ENCODE measurements around the gene SH3GLB1.

DNA sequence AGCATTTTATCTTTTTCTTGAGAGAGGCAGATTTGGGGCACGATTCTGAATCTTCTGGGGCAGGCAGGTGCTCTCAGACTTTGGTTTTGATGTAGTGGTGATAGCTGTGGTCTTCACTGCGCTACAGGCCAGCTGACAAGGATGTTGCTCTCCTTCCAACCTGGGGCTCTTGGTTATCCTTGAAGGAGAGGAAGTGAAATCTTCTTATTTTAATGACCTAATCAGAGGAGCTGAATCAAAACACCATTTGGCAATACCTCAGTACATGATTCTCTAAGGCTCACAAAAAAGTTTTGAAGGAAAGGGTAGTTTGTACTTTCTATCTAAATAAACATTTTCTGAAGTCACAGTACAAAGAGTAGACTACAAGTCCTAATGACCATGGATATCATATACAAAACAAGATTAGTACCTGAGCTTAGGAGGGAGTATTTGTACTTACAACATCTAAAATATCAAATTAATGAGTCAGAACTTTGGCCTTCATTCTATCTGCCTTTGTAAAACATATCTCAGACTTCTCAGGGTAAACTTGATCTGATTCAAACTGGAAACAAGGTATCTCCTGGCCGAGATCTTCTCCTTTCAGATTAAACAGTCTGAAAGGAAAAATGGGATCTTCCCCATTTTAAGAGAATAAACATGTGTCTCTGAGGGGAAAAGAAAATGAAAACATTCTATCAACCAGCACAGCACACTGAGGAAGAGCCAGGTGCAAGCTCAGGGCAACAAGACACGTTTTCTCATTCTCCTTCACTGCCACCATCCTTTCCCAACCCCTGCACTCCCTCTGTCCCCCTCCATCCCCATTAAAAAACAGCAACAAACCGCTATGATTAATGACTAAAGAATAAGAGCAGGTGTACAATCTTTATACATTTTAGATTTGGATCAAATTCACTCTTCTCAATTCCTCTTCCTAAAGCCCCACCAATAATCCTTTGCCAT lies 69.2 kb downstream of the SH3GLB1 start:
- TF ChIP-seq POLR2A (IDR thresholded peaks at IDR 0.05), result no peak
- no peak for TF ChIP-seq CTCF (IDR thresholded peaks at IDR 0.05)
